T-cell (primary cell): ENCODE measurements around the gene RHOT2. TPM values are rescaled to one million over a fixed set of nuclear protein-coding genes. Genes with fewer than 3 reads are reported as not detected.

ENCODE experiments used
- ATAC-seq, 4 experiments: fragments of 200-7000 bp in 3 of 4; fragments of 150-1000 bp in 1 of 4; cut with Tn5 transposase; replicated peaks in 1 of 4; 1 replicate in 3 of 4; 2 replicates in 1 of 4; pipeline ENCODE4 v1.10.0; 2021; ENCODE audit warnings: moderate library complexity in 3 of 4, mild to moderate bottlenecking in 2 of 4, moderate number of reproducible peaks in 1 of 4
- CTCF ChIA-PET, 2 donors: fragments of 300-600 bp; sonication (Branson Sonifier 250); formaldehyde crosslinking; loops; one replicate each; lab custom pipeline; 2022; ENCODE audit warnings: antibody characterized with exemption in 2 of 2; lab: Charles Lee
- POLR2A ChIA-PET, 2 donors: fragments of 300-600 bp; sonication (Branson Sonifier 250); formaldehyde crosslinking; loops; one replicate each; lab custom pipeline; 2022; ENCODE audit warnings: antibody characterized with exemption in 2 of 2; lab: Charles Lee
- DNase-seq, 35 experiments: peaks; one replicate each; pipeline versions ENCODE4 v3.0.0 to v3.0.0-alpha.2; 2013 to 2023
- H3K27ac ChIP-seq: one replicate; pipeline ENCODE4 v1.5.1; 2013; ENCODE audit warnings: low read length
- H3K27me3 ChIP-seq, 2 experiments: replicated peaks in 1 of 2; 1 replicate in 1 of 2; 2 replicates in 1 of 2; pipeline versions ENCODE4 v1.6.1 to v1.7.0; 2013; ENCODE audit warnings: low read length in 1 of 2, mixed read lengths in 1 of 2; ENCODE audit not compliant: control insufficient read depth in 2 of 2, insufficient read depth in 2 of 2; ENCODE audit errors: extremely low read depth in 1 of 2
- H3K36me3 ChIP-seq, 2 donors: 1 replicate in 1 of 2; 2 replicates in 1 of 2; pipeline versions ENCODE4 v1.6.1 to v1.7.0; 2013; ENCODE audit warnings: low read length in 1 of 2; ENCODE audit not compliant: control insufficient read depth in 2 of 2, insufficient read depth in 1 of 2; ENCODE audit errors: extremely low read depth in 1 of 2
- H3K4me1 ChIP-seq, 2 experiments: 1 replicate in 1 of 2; 2 replicates in 1 of 2; pipeline versions ENCODE4 v1.6.1 to v1.7.0; 2013; ENCODE audit warnings: low read length in 2 of 2, mixed read lengths in 1 of 2; ENCODE audit not compliant: insufficient read depth in 2 of 2, control insufficient read depth in 1 of 2; ENCODE audit errors: extremely low read depth in 1 of 2
- H3K4me3 ChIP-seq, 2 donors: 1 replicate in 1 of 2; 2 replicates in 1 of 2; pipeline versions ENCODE4 v1.5.1 to v1.7.0; 2013; ENCODE audit warnings: mild to moderate bottlenecking in 2 of 2, low read length in 1 of 2, moderate library complexity in 1 of 2; ENCODE audit not compliant: control insufficient read depth in 1 of 2; ENCODE audit errors: extremely low read depth in 1 of 2
- H3K9me3 ChIP-seq: 2 replicates; pipeline ENCODE4 v1.7.0; 2013
- H3K27ac Mint-ChIP-seq, 2 donors: one replicate each; pipeline ENCODE4 v1.8.0; 2020 to 2021; ENCODE audit warnings: mild to moderate bottlenecking in 2 of 2, mixed read lengths in 2 of 2
- H3K27me3 Mint-ChIP-seq, 2 donors: one replicate each; pipeline ENCODE4 v1.8.0; 2021 to 2022; ENCODE audit warnings: mixed read lengths in 2 of 2
- H3K36me3 Mint-ChIP-seq: one replicate; pipeline ENCODE4 v1.8.0; 2021; ENCODE audit warnings: mixed read lengths
- H3K4me1 Mint-ChIP-seq, 3 donors: one replicate each; pipeline ENCODE4 v1.8.0; 2020 to 2022; ENCODE audit warnings: mixed read lengths in 3 of 3, mild to moderate bottlenecking in 1 of 3
- H3K4me3 Mint-ChIP-seq, 3 donors: one replicate each; pipeline ENCODE4 v1.8.0; 2020 to 2022; ENCODE audit warnings: mild to moderate bottlenecking in 3 of 3, mixed read lengths in 3 of 3, moderate library complexity in 3 of 3
- H3K9me3 Mint-ChIP-seq, 3 donors: one replicate each; pipeline ENCODE4 v1.8.0; 2020 to 2022; ENCODE audit warnings: mixed read lengths in 3 of 3
- WGBS: methylation state at CpG from one replicate; pipeline ENCODE4 v1.1.5; 2013; ENCODE audit warnings: missing lambda C conversion rate; ENCODE audit not compliant: insufficient coverage; 5-methylcytosine and 5-hydroxymethylcytosine counted together
- total RNA-seq, 35 experiments: library from RNA in 6 of 35; stranded (reverse) in 6 of 35; fragments of 120-200 nt in 1 of 35; gene quantifications; one replicate each; pipeline versions ENCODE4 v1.2.1 to v1.2.4 and lab custom pipeline; 2013 to 2026

The RHOT2 gene
- total RNA-seq, 5 donors from 2014 or later (not counting 1 experiment from before 2014, with no cell fraction given): 181 to 320 (median 286) TPM

DNA sequence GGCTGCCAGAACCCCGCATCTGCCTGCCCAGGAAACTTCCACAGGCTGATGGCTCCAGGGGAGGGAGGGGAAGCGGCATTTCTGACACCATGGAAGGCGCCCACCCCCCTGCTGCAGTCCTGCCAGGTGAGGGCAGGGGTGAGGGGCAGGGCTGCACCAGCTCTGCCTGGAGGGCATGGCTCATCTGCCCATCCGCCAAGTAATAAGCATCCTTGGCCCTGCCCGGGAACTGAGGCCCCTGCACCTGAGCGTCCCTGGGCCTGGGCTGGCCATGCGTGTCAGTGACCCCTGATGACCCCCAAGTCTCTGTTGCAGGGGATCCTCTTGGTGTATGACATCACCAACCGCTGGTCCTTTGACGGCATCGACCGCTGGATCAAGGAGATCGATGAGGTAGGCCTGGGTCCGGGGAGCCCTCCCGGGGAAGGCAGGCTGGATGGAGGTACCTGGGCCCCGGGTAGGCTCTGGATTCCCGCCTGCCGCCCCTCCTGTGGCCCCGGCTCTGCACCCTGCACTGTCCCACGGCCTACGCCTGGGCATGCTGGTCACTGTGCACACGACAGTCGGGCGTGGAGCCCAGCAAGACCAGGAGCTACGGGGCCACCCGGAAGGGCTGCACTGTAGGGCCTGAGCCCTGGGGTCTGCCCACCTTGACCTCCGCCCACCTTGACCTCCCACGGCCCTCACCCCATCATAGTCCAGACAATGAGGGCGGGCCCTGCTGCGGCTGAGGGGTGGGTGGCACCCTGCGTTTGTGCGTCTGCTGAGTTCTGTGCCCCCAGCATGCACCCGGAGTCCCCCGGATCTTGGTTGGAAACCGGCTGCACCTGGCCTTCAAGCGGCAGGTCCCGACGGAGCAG is 42.6 kb upstream of the RHOT2 start:
- H3K27me3 ChIP-seq: no peaks in the 10 kb centered on the region
- no peak overlapping the region for H3K4me3 ChIP-seq
- Mint-ChIP-seq H3K36me3 (no peaks in the 10 kb centered on the region), H3K9me3 (no peaks in the 10 kb centered on the region), H3K27me3 (no peaks in the 10 kb centered on the region), H3K27ac (no peak overlapping the region), H3K4me1 (no peaks in the 10 kb centered on the region), H3K4me3 (no peak overlapping the region)
- no peak for DNase-seq
- no peak for ATAC-seq
- H3K9me3 ChIP-seq: no peaks in the 10 kb centered on the region
- WGBS: 94% methylated on average over 33 of the region's 37 CpGs
- ChIA-PET CTCF (no interaction called here), POLR2A (no interaction called here)
- H3K36me3 ChIP-seq: peaks cover 12 to 22% of the 10 kb centered on the region in 2 donors
- H3K4me1 ChIP-seq: no peaks in the 10 kb centered on the region
- H3K27ac ChIP-seq: no peak overlapping the region

DNA sequence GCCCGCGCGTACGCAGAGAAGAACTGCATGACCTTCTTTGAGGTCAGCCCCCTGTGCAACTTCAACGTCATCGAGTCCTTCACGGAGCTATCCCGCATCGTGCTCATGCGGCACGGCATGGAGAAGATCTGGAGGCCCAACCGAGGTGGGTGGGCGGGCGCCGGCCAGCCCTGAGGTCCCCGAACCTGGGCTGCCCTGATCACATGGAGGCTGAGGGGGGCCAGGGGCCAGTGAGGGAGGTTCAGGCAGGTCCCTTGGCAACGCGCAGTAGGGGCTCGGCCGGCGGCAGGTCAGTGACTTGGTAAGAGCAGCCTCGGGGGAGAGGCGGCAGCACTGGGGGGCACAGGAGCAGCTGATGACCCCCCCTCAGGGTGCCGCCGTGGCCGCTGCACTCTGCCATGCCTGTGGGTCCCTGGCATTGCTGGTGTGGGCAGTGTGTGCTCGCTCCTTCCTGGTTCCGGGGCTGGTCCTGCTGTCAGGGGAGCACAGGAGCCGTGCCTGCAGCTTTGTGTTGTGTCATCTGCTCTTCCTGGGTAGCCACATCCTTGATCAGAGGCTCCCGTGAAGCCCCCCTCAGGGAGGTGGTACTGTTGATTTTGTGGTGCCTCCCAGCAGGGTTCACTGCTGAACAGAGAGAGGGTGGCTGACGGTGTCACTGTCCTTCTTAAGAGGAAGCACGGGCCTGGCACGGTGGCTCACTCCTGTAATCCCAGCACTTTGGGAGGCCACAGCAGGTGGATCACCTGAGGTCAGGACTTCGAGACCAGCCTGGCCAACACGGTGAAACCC is 41.8 kb upstream of the RHOT2 start:
- Histone ChIP-seq H3K36me3 (peaks cover 12 to 22% of the 10 kb centered on the region in 2 donors), H3K27me3 (no peaks in the 10 kb centered on the region), H3K27ac (no peak overlapping the region), H3K4me3 (no peak overlapping the region), H3K4me1 (peaks cover 0 to 4% of the 10 kb centered on the region in 2 experiments), H3K9me3 (no peaks in the 10 kb centered on the region)
- Mint-ChIP-seq H3K36me3 (no peaks in the 10 kb centered on the region), H3K27ac (no peak overlapping the region), H3K4me1 (no peaks in the 10 kb centered on the region), H3K27me3 (no peaks in the 10 kb centered on the region), H3K4me3 (no peak overlapping the region), H3K9me3 (no peaks in the 10 kb centered on the region)
- POLR2A ChIA-PET: no interaction called here
- CTCF ChIA-PET: no interaction called here
- ATAC-seq: no peak
- no peak for DNase-seq
- WGBS: 97% methylated on average over 31 of the region's 35 CpGs

DNA sequence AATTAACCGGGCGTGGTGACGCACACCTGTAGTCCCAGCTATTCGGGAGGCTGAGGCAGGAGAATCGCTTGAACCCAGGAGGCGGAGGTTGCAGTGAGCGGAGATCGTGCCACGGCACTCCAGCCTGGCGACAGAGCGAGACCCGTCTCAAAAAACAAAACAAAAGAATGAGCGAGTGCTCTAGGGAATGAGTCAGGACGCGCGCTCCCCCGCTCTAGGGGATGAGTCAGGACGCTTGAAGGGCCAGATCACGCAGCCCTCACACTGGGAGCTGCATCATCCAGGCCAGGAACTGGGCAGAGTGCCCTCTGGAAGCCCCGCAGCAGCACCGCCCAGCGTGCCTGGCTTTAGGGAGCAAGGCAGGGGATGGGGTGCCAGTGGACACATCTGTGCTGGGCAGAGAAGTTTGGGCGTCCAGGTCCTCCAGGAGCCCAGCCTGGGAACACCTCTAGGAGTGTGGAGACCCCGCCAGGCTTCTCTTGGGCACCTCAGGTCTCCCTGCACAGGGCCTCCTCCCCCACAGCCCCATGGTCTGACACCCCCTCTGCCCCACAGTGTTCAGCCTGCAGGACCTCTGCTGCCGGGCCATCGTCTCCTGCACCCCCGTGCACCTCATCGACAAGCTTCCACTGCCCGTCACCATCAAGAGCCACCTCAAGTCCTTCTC is 41.0 kb upstream of the RHOT2 start:
- H3K36me3 Mint-ChIP-seq: no peaks in the 10 kb centered on the region
- no peak for ATAC-seq
- DNase-seq: no peak
- Histone ChIP-seq H3K4me3 (no peak overlapping the region), H3K27ac (no peak overlapping the region), H3K36me3 (peaks cover 12 to 18% of the 10 kb centered on the region in 2 donors), H3K9me3 (no peaks in the 10 kb centered on the region), H3K27me3 (no peaks in the 10 kb centered on the region), H3K4me1 (peaks cover 0 to 5% of the 10 kb centered on the region in 2 experiments)
- H3K27me3 Mint-ChIP-seq: no peaks in the 10 kb centered on the region
- 96% methylated on average over 26 of the region's 29 CpGs for WGBS
- POLR2A ChIA-PET: no interaction called here
- no peaks in the 10 kb centered on the region for H3K9me3 Mint-ChIP-seq
- CTCF ChIA-PET: no interaction called here
- H3K4me3 Mint-ChIP-seq: no peak overlapping the region
- H3K4me1 Mint-ChIP-seq: no peaks in the 10 kb centered on the region
- H3K27ac Mint-ChIP-seq: no peak overlapping the region

DNA sequence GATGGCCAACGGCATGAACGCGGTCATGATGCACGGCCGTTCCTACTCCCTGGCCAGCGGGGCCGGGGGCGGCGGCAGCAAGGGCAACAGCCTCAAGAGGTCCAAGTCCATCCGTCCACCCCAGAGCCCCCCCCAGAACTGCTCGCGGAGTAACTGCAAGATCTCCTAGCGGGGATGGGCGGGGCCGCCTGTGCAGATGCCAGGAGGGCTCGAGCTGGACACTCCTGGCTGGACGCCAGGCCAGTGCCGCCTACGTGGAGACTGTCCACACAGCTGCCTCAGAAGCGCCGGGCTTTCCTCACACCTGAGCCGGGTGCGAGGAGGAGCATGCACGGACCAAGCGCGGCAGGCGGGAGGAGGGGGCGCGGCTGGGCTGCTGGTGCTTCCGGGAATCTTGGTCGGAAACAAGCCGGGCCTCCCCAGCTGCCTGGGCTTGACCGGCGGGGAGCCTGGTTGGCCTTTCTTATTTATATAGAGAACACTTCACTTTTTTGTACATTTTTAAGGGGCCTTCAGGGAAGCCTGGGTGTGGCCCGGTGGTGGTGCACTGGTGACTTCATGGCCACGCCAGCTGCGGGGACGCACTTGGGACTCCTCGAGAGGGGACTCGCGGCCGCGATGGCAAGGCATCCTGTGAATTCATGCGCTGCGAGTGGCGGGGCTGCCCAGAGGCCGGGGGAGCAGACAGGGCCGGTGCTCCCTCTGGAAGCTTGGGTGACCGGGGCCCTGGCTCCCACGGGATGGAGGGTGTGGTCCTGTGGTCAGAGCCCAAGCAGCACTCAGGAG is 40.3 kb upstream of the RHOT2 start:
- Histone ChIP-seq H3K27ac (no peak overlapping the region), H3K36me3 (peaks cover 12 to 18% of the 10 kb centered on the region in 2 donors), H3K27me3 (no peaks in the 10 kb centered on the region), H3K9me3 (no peaks in the 10 kb centered on the region), H3K4me1 (peaks cover 0 to 5% of the 10 kb centered on the region in 2 experiments), H3K4me3 (no peak overlapping the region)
- Mint-ChIP-seq H3K36me3 (no peaks in the 10 kb centered on the region), H3K4me3 (no peak overlapping the region), H3K27ac (no peak overlapping the region), H3K27me3 (no peaks in the 10 kb centered on the region), H3K4me1 (no peaks in the 10 kb centered on the region), H3K9me3 (no peaks in the 10 kb centered on the region)
- WGBS: 97% methylated on average over 29 of the region's 50 CpGs
- ChIA-PET CTCF (no interaction called here), POLR2A (no interaction called here)
- no peak for DNase-seq
- no peak for ATAC-seq

DNA sequence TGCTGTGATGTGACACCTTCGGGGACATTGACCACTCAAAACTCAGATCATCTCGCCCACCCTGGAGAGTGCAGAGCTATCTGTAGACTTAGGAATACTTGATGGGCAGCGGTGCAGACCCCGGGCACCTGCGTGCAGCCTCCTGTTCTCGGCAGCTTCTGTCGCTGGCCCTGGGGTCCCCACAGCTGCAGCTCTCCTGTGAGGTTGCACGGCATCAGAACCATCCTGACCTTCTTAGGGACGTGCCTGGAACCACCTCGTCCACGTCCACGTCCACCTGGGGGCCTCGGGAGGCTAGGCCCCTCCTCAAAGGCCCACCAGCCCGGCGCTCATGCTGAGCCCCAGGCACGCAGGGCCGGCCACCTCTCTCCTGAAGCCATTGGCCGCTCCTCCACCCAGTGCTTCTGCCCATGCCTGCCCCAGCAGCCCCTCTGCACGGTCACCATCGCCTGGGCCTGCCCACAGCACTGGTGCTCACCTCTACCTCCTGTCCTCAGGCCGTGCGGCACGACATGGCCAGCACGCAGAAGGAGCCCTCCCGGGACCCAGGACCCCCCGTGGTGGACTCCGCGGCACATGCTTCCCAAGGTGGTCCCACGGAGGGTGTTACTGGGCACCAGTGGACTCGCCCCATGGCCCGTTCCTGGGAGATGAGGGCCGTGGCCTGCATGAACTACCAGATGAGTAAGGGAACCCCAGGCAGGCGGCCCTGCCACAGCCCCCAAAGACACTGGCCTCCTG is 39.4 kb upstream of the RHOT2 start:
- WGBS: 88% methylated on average over 31 of the region's 33 CpGs
- Mint-ChIP-seq H3K27ac (no peak overlapping the region), H3K9me3 (no peaks in the 10 kb centered on the region), H3K27me3 (no peaks in the 10 kb centered on the region), H3K4me3 (no peak overlapping the region), H3K36me3 (no peaks in the 10 kb centered on the region), H3K4me1 (no peaks in the 10 kb centered on the region)
- Histone ChIP-seq H3K4me3 (no peak overlapping the region), H3K9me3 (no peaks in the 10 kb centered on the region), H3K36me3 (peaks cover 12 to 18% of the 10 kb centered on the region in 2 donors), H3K27me3 (no peaks in the 10 kb centered on the region), H3K27ac (no peak overlapping the region), H3K4me1 (peaks cover 0 to 5% of the 10 kb centered on the region in 2 experiments)
- DNase-seq: no peak
- CTCF ChIA-PET: no interaction called here
- no peak for ATAC-seq
- POLR2A ChIA-PET: no interaction called here
